ENCODE measurements around the gene ZNF234.
"Not testable (repeated sequence)": the region's sequence is repeated elsewhere in the genome, so short reads cannot be mapped to it uniquely, and the experiment has no call there.

Gene ZNF234

DNA sequence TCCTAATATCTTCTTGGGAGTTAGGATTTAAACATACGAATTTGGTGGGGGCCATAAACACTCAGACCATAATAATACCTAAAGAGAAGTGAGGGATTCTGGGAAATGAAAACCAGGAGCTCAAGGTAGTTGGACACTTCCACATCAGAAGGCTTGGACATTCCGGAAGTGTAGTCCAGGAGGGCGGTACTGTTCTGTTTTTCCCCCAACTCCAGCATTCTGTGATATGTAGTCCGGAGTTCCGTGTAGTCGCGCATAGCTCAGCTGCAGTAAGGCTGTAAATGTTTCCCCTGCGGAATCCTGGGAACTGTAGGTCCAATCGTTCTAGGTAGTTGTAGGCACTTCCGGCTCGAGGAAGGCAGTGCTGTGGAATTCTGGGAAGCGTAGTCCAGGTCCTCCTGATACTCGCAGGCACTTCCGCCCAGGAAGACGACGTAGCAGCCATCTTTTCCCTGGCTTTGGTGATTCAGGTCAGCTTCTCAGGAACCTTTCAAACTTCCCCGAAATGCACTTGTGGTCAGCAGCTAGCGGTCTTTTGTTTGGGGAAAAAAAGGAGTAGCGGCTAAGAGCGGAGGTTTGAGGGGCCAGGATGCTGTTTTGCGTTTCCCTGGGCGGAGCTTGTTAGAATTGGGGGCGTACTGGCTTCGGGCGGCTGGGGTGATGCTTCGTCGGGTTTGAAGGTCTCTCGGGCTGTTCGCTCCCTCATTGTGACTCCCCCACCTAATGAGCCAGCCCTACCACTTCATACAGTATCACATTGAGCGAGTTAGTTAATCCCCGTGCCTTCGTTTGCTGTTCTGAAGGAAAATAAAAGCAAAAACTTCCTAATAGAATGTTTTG, 23.5 kb downstream of the ZNF234 start, which contains the start of gene ZNF226:
Gene ZNF226, plus strand, starts transcription at position 428 of the 840 bp plus-strand sequence. CDS start 4,981 bp downstream, outside the sequence.
- Histone ChIP-seq H3K4me3 (ENCODE audit: low read length) (peak within 1 kb of the TSS; percentile 83), H3K4me2 (ENCODE audit: low read depth, low read length) (peak within 1 kb of the TSS; percentile 67), H3K9me2 (replicated peaks; ENCODE audit: insufficient read depth, low read length) (no peaks in the 10 kb centered on the region), H3K27ac (ENCODE audit: low read length) (no peak within 1 kb of the TSS), H3K9me3 (replicated peaks; ENCODE audit: insufficient read depth, low read length) (0 out of 2 replicates have a peak, but pooled peaks cover 3% of the 10 kb centered on the region), H3K27me3 (replicated peaks; ENCODE audit: insufficient read depth, low read length) (no peaks in the 10 kb centered on the region), H3K9ac (ENCODE audit: low read length) (peak within 1 kb of the TSS; percentile 47; the same call in 1 of the 2 replicates), H3F3A (ENCODE audit: insufficient read depth, low read length) (no peaks in the 10 kb centered on the region), H2AFZ (ENCODE audit: low read length) (peak within 1 kb of the TSS; percentile 91), H3K4me1 (ENCODE audit: low read length) (no peaks in the 10 kb centered on the region), H3K79me2 (ENCODE audit: low read length) (no peaks in the 10 kb centered on the region), H4K20me1 (ENCODE audit: insufficient read depth, low read length) (no peaks in the 10 kb centered on the region), H3K36me3 (replicated peaks; ENCODE audit: insufficient read depth, low read length) (0 out of 2 replicates have a peak, but pooled peaks cover 5% of the 10 kb centered on the region)
- TF ChIP-seq EZH2 (optimal IDR thresholded peaks at IDR 0.05; ENCODE audit: low read depth, low read length) (no peak), EZH2phosphoT487 (IDR thresholded peaks at IDR 0.05; ENCODE audit: low read length) (no peak)
- TF ChIP-seq, protein P1, sequence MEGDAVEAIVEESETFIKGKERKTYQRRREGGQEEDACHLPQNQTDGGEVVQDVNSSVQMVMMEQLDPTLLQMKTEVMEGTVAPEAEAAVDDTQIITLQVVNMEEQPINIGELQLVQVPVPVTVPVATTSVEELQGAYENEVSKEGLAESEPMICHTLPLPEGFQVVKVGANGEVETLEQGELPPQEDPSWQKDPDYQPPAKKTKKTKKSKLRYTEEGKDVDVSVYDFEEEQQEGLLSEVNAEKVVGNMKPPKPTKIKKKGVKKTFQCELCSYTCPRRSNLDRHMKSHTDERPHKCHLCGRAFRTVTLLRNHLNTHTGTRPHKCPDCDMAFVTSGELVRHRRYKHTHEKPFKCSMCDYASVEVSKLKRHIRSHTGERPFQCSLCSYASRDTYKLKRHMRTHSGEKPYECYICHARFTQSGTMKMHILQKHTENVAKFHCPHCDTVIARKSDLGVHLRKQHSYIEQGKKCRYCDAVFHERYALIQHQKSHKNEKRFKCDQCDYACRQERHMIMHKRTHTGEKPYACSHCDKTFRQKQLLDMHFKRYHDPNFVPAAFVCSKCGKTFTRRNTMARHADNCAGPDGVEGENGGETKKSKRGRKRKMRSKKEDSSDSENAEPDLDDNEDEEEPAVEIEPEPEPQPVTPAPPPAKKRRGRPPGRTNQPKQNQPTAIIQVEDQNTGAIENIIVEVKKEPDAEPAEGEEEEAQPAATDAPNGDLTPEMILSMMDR (IDR thresholded peaks at IDR 0.05; ENCODE audit: low read length): no peak
- peak; percentile 91 for DNase-seq

DNA sequence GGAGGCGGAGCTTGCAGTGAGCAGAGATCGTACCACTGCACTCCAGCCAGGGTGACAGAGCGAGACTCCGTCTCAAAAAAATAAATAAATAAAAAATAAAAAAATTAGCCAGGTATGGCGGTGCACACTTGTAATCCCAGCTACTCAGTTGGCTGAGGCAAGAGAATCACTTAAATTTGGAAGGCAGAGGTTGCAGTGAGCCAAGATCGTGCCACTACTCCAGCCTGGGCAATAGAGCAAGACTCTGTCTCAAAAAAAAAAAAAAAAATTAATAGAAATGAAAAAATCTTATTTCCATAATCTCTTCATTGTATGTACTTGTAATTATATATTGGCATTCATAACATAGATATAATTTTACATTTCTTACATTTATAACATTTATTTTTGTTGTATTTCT, 29.3 kb downstream of the ZNF234 start:
- not testable (repeated sequence) for H3K27me3 ChIP-seq (replicated peaks; ENCODE audit: insufficient read depth, low read length); H3K36me3 ChIP-seq (replicated peaks; ENCODE audit: insufficient read depth, low read length); H3K79me2 ChIP-seq (ENCODE audit: low read length); H3K4me2 ChIP-seq (ENCODE audit: low read depth, low read length); DNase-seq; H3K4me3 ChIP-seq (ENCODE audit: low read length); H3K9ac ChIP-seq (ENCODE audit: low read length); H4K20me1 ChIP-seq (ENCODE audit: insufficient read depth, low read length); H3F3A ChIP-seq (ENCODE audit: insufficient read depth, low read length); H3K9me2 ChIP-seq (replicated peaks; ENCODE audit: insufficient read depth, low read length); H3K9me3 ChIP-seq (replicated peaks; ENCODE audit: insufficient read depth, low read length); H3K4me1 ChIP-seq (ENCODE audit: low read length); H2AFZ ChIP-seq (ENCODE audit: low read length); H3K27ac ChIP-seq (ENCODE audit: low read length)

DNA sequence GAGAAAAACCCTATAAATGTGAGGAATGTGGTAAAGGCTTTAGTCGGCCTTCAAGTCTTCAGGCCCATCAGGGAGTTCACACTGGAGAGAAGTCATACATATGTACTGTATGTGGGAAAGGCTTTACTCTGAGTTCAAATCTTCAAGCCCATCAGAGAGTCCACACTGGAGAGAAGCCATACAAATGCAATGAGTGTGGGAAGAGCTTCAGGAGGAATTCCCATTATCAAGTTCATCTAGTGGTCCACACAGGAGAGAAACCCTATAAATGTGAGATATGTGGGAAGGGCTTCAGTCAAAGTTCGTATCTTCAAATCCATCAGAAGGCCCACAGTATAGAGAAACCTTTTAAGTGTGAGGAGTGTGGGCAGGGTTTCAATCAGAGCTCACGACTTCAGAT, 35.2 kb downstream of the ZNF234 start:
- TF ChIP-seq, protein P1 (IDR thresholded peaks at IDR 0.05; ENCODE audit: low read length): no peak
- TF ChIP-seq EZH2phosphoT487 (IDR thresholded peaks at IDR 0.05; ENCODE audit: low read length): no peak
- no peak for TF ChIP-seq EZH2 (optimal IDR thresholded peaks at IDR 0.05; ENCODE audit: low read depth, low read length)
- no peak for DNase-seq
- Histone ChIP-seq H3K9me2 (replicated peaks; ENCODE audit: insufficient read depth, low read length) (no peaks in the 10 kb centered on the region), H2AFZ (ENCODE audit: low read length) (no peak overlapping the region), H3K79me2 (ENCODE audit: low read length) (no peaks in the 10 kb centered on the region), H3K4me1 (ENCODE audit: low read length) (no peaks in the 10 kb centered on the region), H3F3A (ENCODE audit: insufficient read depth, low read length) (no peaks in the 10 kb centered on the region), H3K9ac (ENCODE audit: low read length) (no peak overlapping the region), H3K4me2 (ENCODE audit: low read depth, low read length) (no peak overlapping the region), H3K4me3 (ENCODE audit: low read length) (no peak overlapping the region), H3K36me3 (replicated peaks; ENCODE audit: insufficient read depth, low read length) (no peaks in the 10 kb centered on the region), H3K27ac (ENCODE audit: low read length) (no peak overlapping the region), H3K27me3 (replicated peaks; ENCODE audit: insufficient read depth, low read length) (no peaks in the 10 kb centered on the region), H3K9me3 (replicated peaks; ENCODE audit: insufficient read depth, low read length) (no peaks in the 10 kb centered on the region), H4K20me1 (ENCODE audit: insufficient read depth, low read length) (no peaks in the 10 kb centered on the region)

DNA sequence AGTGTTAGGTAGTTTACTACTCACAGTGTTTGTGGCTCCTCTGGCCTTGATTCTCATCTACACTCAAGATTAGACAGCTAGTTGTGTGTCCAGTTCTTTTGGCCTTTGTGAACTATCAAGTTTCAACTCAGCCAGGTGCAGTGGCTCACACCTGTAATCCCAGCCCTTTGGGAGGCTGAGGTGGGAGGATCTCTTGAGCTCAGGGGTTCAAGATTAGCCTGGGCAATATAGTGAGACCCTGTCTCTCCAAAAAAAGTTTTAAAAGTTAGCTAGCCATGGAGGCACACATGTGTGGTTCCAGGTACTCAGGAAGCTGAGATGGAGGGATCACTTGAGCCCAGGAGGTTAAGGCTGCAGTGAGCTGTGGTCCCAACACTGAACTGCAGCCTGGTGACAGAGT, 39.6 kb downstream of the ZNF234 start:
- H4K20me1 ChIP-seq (ENCODE audit: insufficient read depth, low read length): no peaks in the 10 kb centered on the region
- H3K4me1 ChIP-seq (ENCODE audit: low read length): no peaks in the 10 kb centered on the region
- DNase-seq: no peak
- no peaks in the 10 kb centered on the region for H3K9me2 ChIP-seq (replicated peaks; ENCODE audit: insufficient read depth, low read length)
- no peak overlapping the region for H2AFZ ChIP-seq (ENCODE audit: low read length)
- no peaks in the 10 kb centered on the region for H3K9me3 ChIP-seq (replicated peaks; ENCODE audit: insufficient read depth, low read length)
- no peaks in the 10 kb centered on the region for H3K27me3 ChIP-seq (replicated peaks; ENCODE audit: insufficient read depth, low read length)
- no peak overlapping the region for H3K4me2 ChIP-seq (ENCODE audit: low read depth, low read length)
- H3K36me3 ChIP-seq (replicated peaks; ENCODE audit: insufficient read depth, low read length): no peaks in the 10 kb centered on the region
- no peaks in the 10 kb centered on the region for H3F3A ChIP-seq (ENCODE audit: insufficient read depth, low read length)
- H3K27ac ChIP-seq (ENCODE audit: low read length): no peak overlapping the region
- H3K9ac ChIP-seq (ENCODE audit: low read length): no peak overlapping the region
- no peak overlapping the region for H3K4me3 ChIP-seq (ENCODE audit: low read length)
- H3K79me2 ChIP-seq (ENCODE audit: low read length): no peaks in the 10 kb centered on the region
- TF ChIP-seq EZH2 (optimal IDR thresholded peaks at IDR 0.05; ENCODE audit: low read depth, low read length) (no peak), EZH2phosphoT487 (IDR thresholded peaks at IDR 0.05; ENCODE audit: low read length) (no peak)
- TF ChIP-seq, protein P1 (IDR thresholded peaks at IDR 0.05; ENCODE audit: low read length): no peak

All from MM.1S (cell line).